Stimulated activated naive B cell treated with anti-CD40 and anti-IgM and Interleukin-4, amounts not matched to agents 10 μg/mL and 1 μg/mL and 100 μg/mL, for 72 hours (primary cell): ENCODE measurements around the gene PNPLA8.
"Not testable (repeated sequence)": the region's sequence is repeated elsewhere in the genome, so short reads cannot be mapped to it uniquely, and the experiment has no call there.

ENCODE experiments used
- ATAC-seq, 2 donors: fragments of 150-1000 bp; cut with Tn5 transposase; replicated peaks; 2 replicates each; pipeline ENCODE4 v1.10.0; 2021; ENCODE audit warnings: moderate library complexity in 1 of 2
- DNase-seq: peaks from one replicate; pipeline ENCODE4 v3.0.0; 2021
- H3K27ac Mint-ChIP-seq: one replicate; pipeline ENCODE4 v1.8.0; 2022; ENCODE audit warnings: mild to moderate bottlenecking, mixed read lengths
- H3K27me3 Mint-ChIP-seq, 2 donors: one replicate each; pipeline ENCODE4 v1.8.0; 2022; ENCODE audit warnings: mixed read lengths in 2 of 2
- H3K36me3 Mint-ChIP-seq, 2 donors: one replicate each; pipeline ENCODE4 v1.8.0; 2022; ENCODE audit warnings: mixed read lengths in 2 of 2, mild to moderate bottlenecking in 1 of 2
- H3K4me1 Mint-ChIP-seq, 2 donors: one replicate each; pipeline ENCODE4 v1.8.0; 2022; ENCODE audit warnings: mixed read lengths in 2 of 2, mild to moderate bottlenecking in 1 of 2
- H3K4me3 Mint-ChIP-seq, 2 donors: one replicate each; pipeline ENCODE4 v1.8.0; 2022; ENCODE audit warnings: mild to moderate bottlenecking in 2 of 2, mixed read lengths in 2 of 2, moderate library complexity in 1 of 2
- H3K9me3 Mint-ChIP-seq, 2 donors: one replicate each; pipeline ENCODE4 v1.8.0; 2022; ENCODE audit warnings: mixed read lengths in 2 of 2, mild to moderate bottlenecking in 1 of 2

PNPLA8 gene

DNA sequence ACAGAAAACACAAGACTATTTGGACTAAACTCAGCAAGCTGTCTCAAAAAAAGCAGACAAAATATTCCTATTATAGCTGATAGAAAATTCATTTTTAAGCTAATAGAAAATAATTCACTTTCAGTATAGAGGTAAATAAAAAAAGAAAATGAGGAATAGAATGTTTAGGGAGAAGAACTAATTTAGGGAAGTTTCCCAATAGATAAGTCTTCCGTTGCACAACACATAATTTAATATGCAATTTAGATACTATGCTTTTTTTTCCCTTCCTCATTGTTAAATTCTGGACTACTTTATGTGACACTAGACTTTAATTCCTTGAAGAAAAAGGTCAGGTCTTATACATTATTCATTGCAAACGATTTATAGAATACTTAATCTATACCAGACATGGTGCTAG, 10.3 kb downstream of the PNPLA8 start:
- H3K27ac Mint-ChIP-seq, result no peak overlapping the region
- H3K4me1 Mint-ChIP-seq, result peaks cover 14 to 30% of the 10 kb centered on the region in 2 donors
- no peak overlapping the region for H3K4me3 Mint-ChIP-seq
- no peak for DNase-seq
- no peak for ATAC-seq
- no peaks in the 10 kb centered on the region for H3K9me3 Mint-ChIP-seq
- H3K36me3 Mint-ChIP-seq, result peaks cover 28 to 50% of the 10 kb centered on the region in 2 donors
- no peaks in the 10 kb centered on the region for H3K27me3 Mint-ChIP-seq

DNA sequence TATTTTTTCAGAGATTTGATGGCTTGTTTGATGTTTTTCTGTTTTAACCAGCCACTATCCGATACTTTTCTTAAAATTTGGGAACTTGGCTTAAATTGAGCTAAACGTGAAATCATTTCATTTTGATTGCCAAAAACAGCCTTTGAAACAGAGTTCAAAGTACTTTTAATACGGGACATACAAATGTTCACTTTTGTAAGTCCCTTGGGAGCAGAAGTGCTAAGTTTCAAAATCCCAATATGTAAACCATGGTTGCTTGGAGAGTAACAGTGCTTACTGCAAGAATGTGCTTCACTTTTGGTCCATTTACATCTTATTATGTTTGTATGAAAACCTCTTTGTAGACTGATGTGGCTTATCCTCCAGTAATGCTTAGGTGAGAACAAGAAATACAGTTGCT, 10.9 kb downstream of the PNPLA8 start:
- Mint-ChIP-seq H3K4me1 (peaks cover 12 to 30% of the 10 kb centered on the region in 2 donors), H3K27ac (no peak overlapping the region), H3K27me3 (no peaks in the 10 kb centered on the region), H3K36me3 (peaks cover 35 to 52% of the 10 kb centered on the region in 2 donors), H3K9me3 (no peaks in the 10 kb centered on the region), H3K4me3 (no peak overlapping the region)
- no peak for ATAC-seq
- DNase-seq, result no peak

GRCh38 chr7:108511939-108512338, 14.0 kb downstream of the PNPLA8 start:
- no peaks in the 10 kb centered on the region for H3K27me3 Mint-ChIP-seq
- H3K4me1 Mint-ChIP-seq, result peaks cover 4 to 22% of the 10 kb centered on the region in 2 donors
- H3K36me3 Mint-ChIP-seq, result peaks cover 23 to 26% of the 10 kb centered on the region in 2 donors
- peak overlapping the region; percentile 84 for H3K27ac Mint-ChIP-seq
- ATAC-seq (no peak), DNase-seq (no peak)
- no peaks in the 10 kb centered on the region for H3K9me3 Mint-ChIP-seq
- no peak overlapping the region for H3K4me3 Mint-ChIP-seq

GRCh38 chr7:108504576-108504975, 21.4 kb downstream of the PNPLA8 start:
- not testable (repeated sequence) for H3K4me3 Mint-ChIP-seq, H3K9me3 Mint-ChIP-seq, DNase-seq, ATAC-seq, H3K27me3 Mint-ChIP-seq
- peaks cover 22 to 36% of the 10 kb centered on the region in 2 donors for H3K36me3 Mint-ChIP-seq
- H3K27ac Mint-ChIP-seq, result peak overlapping the region; percentile 67
- peaks cover 15 to 29% of the 10 kb centered on the region in 2 donors for H3K4me1 Mint-ChIP-seq

- ATAC-seq, result peak; percentile 97 to 99
- Mint-ChIP-seq H3K4me3 (peak overlapping the region; percentile 73 to 77), H3K9me3 (no peaks in the 10 kb centered on the region), H3K27ac (peak overlapping the region; percentile 98), H3K36me3 (peaks cover 29 to 44% of the 10 kb centered on the region in 2 donors), H3K4me1 (peaks cover 15 to 34% of the 10 kb centered on the region in 2 donors), H3K27me3 (no peaks in the 10 kb centered on the region)
- peak; percentile 17 for DNase-seq
Observed at GRCh38 chr7:108503112-108504026, 22.6 kb downstream of the PNPLA8 start.

- Mint-ChIP-seq H3K27me3 (no peaks in the 10 kb centered on the region), H3K36me3 (peaks cover 33 to 50% of the 10 kb centered on the region in 2 donors), H3K27ac (peak overlapping the region; percentile 9), H3K4me1 (peaks cover 15 to 34% of the 10 kb centered on the region in 2 donors), H3K4me3 (no peak overlapping the region), H3K9me3 (no peaks in the 10 kb centered on the region)
- DNase-seq, result no peak
- no peak for ATAC-seq
Observed at GRCh38 chr7:108499566-108499965, 26.4 kb downstream of the PNPLA8 start.

DNA sequence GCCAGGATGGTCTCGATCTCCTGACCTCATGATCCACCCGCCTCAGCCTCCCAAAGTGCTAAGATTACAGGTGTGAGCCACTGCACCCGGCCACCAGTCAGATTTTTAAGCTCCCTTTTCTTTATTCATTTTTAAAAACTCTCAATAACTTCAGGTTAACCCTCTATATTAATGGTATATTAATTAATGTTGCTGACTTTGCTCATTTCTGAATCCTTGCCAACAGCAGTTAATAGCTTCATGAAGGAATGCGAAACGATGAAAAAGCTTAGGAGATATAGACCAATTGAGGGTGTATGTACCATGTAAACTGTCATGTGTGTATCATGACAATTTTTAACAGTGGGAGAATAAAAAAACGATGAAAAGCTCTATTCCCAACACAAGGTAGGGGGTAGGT, 27.5 kb downstream of the PNPLA8 start:
- H3K4me3 Mint-ChIP-seq, result no peak overlapping the region
- H3K9me3 Mint-ChIP-seq, result no peaks in the 10 kb centered on the region
- peaks cover 10 to 27% of the 10 kb centered on the region in 2 donors for H3K4me1 Mint-ChIP-seq
- ATAC-seq (no peak), DNase-seq (no peak)
- H3K27me3 Mint-ChIP-seq, result no peaks in the 10 kb centered on the region
- H3K36me3 Mint-ChIP-seq, result peaks cover 31 to 47% of the 10 kb centered on the region in 2 donors
- H3K27ac Mint-ChIP-seq, result no peak overlapping the region

- DNase-seq (peak; percentile 39), ATAC-seq (peak; percentile 64 to 67)
- Mint-ChIP-seq H3K27ac (no peak overlapping the region), H3K27me3 (no peaks in the 10 kb centered on the region), H3K4me1 (peaks cover 10 to 22% of the 10 kb centered on the region in 2 donors), H3K4me3 (no peak overlapping the region), H3K9me3 (no peaks in the 10 kb centered on the region), H3K36me3 (peaks cover 35 to 48% of the 10 kb centered on the region in 2 donors)
Observed at GRCh38 chr7:108497082-108497725, 28.7 kb downstream of the PNPLA8 start.

- H3K4me3 Mint-ChIP-seq, result no peak overlapping the region
- H3K27ac Mint-ChIP-seq, result no peak overlapping the region
- H3K27me3 Mint-ChIP-seq, result no peaks in the 10 kb centered on the region
- ATAC-seq (no peak), DNase-seq (no peak)
- peaks cover 7 to 8% of the 10 kb centered on the region in 2 donors for H3K4me1 Mint-ChIP-seq
- H3K36me3 Mint-ChIP-seq, result peaks cover 11 to 32% of the 10 kb centered on the region in 2 donors
- H3K9me3 Mint-ChIP-seq, result no peaks in the 10 kb centered on the region
Observed at GRCh38 chr7:108492742-108493141, 33.2 kb downstream of the PNPLA8 start.

DNA sequence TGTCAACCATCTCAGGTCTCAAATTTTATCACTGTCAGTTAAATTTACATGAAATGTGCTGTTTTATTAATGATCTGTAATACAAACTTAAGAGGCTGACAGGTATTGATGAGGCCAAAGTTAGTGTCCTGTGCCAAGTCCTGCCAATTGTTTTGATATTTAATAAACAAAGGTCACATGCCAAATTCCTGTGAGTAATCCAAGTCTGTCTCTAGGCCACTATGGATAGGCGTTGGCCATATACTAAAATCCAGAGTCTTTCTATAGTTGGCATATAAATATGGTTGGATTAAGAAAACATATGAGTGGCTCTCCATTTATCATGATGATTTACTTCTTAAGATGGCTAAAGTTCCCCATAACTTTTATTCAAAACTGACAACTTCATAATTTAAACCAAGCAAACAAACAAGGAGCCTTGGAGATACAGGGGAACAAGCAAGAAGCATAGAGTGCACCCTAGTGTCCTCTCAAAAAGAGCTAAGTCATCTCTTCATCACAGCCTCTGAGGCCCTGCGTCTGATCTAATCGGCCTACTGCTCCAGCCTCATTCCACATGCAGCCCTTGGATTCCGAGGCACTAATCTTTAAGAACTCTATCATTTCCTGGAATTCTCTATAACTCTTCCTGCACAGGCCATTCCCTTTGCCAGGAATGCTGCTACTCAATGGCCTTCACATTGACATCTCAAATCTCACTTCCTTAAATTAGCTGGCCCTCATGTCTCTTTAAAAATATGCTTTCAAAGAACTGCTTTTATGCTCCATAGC, 37.0 kb downstream of the PNPLA8 start:
- Mint-ChIP-seq H3K27me3 (no peaks in the 10 kb centered on the region), H3K4me3 (no peak overlapping the region), H3K4me1 (peaks cover 7 to 8% of the 10 kb centered on the region in 2 donors), H3K27ac (peak overlapping the region; percentile 69), H3K36me3 (peaks cover 9 to 24% of the 10 kb centered on the region in 2 donors), H3K9me3 (no peaks in the 10 kb centered on the region)
- ATAC-seq, result peak; percentile 36 to 39
- no peak for DNase-seq

DNA sequence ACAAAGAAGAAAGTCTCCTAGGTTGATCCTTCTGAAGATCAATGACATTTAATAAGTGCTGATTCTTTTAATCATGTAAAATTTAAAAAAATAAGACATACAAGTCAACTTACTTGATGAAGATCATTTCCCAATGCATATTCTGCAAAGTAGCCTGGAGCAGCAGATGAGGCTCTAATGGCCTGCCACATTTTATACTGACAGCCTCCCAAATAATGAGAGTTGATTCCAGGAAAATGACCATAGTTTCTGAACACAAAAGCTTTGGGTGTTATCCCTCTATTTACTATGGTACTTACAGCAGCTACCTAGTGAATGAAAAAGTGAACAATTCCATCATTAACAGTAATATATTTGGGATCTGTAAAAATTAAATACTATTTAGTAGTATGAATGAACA, 38.3 kb downstream of the PNPLA8 start:
- peaks cover 4 to 25% of the 10 kb centered on the region in 2 donors for H3K36me3 Mint-ChIP-seq
- no peaks in the 10 kb centered on the region for H3K9me3 Mint-ChIP-seq
- DNase-seq (no peak), ATAC-seq (no peak)
- no peak overlapping the region for H3K27ac Mint-ChIP-seq
- H3K4me3 Mint-ChIP-seq, result no peak overlapping the region
- H3K4me1 Mint-ChIP-seq, result peaks cover 6 to 7% of the 10 kb centered on the region in 2 donors
- H3K27me3 Mint-ChIP-seq, result no peaks in the 10 kb centered on the region

DNA sequence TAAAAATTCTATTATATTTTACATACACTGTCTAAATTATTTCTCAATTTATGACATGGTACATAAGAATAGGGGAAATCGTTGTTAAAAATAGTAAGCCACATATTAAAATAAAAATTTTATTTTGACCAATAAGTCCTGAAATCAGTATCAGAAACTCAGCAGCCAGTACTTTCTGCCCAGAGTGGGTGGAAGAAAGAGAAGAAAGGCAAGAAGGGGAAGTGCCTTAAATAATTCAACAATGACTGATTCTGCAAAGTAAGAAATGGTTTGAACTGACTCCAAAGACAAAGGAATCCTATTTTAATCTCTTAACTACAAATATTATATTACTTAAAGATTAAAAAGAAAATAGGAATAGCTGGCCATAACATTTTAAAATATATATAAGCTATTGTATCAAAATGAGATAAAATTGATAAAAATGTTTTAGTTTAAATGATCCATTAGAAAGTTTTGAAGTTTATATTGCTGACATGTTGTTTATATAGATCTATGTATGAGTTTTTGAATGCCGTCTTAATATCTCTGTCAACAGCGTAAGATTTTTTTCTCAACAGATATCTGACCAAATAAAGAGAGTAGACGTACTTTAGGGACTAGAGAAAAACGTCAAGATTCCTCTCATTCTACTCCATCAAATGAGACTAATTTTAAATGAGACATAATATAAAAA, 39.5 kb downstream of the PNPLA8 start:
- H3K4me1 Mint-ChIP-seq, result peaks cover 6 to 7% of the 10 kb centered on the region in 2 donors
- H3K27me3 Mint-ChIP-seq, result no peaks in the 10 kb centered on the region
- no peak overlapping the region for H3K4me3 Mint-ChIP-seq
- H3K9me3 Mint-ChIP-seq, result no peaks in the 10 kb centered on the region
- H3K27ac Mint-ChIP-seq, result no peak overlapping the region
- DNase-seq, result no peak
- peaks cover 6 to 28% of the 10 kb centered on the region in 2 donors for H3K36me3 Mint-ChIP-seq
- ATAC-seq, result peak; percentile 63

GRCh38 chr7:108484137-108484536, 41.8 kb downstream of the PNPLA8 start:
- DNase-seq (no peak), ATAC-seq (no peak)
- no peaks in the 10 kb centered on the region for H3K9me3 Mint-ChIP-seq
- H3K27me3 Mint-ChIP-seq, result no peaks in the 10 kb centered on the region
- no peak overlapping the region for H3K27ac Mint-ChIP-seq
- H3K36me3 Mint-ChIP-seq, result peaks cover 11 to 32% of the 10 kb centered on the region in 2 donors
- no peak overlapping the region for H3K4me3 Mint-ChIP-seq
- H3K4me1 Mint-ChIP-seq, result peaks cover 2% of the 10 kb centered on the region in 2 donors

- Mint-ChIP-seq H3K4me1 (no peaks in the 10 kb centered on the region), H3K4me3 (no peak overlapping the region), H3K9me3 (no peaks in the 10 kb centered on the region), H3K27ac (no peak overlapping the region), H3K36me3 (peaks cover 33 to 54% of the 10 kb centered on the region in 2 donors), H3K27me3 (no peaks in the 10 kb centered on the region)
- no peak for ATAC-seq
- DNase-seq, result no peak
Observed at GRCh38 chr7:108480311-108480710, 45.6 kb downstream of the PNPLA8 start.
